Endothelial cell of umbilical vein (primary cell): ENCODE data around the gene ASGR1. TPM values are rescaled to one million over a fixed set of nuclear protein-coding genes. Genes with fewer than 3 reads are reported as not detected.

Experiments used
- BruUV-seq: library from RNA; stranded (reverse); fragments of 400-500 nt; replicated peaks from 2 replicates; lab custom pipeline; 2021; lab: Mats Ljungman, UMichigan
- CTCF ChIA-PET: fragments of 300-600, 350-600 bp; sonication (Branson Sonifier 250); formaldehyde crosslinking; loops from one replicate; lab custom pipeline; 2021; ENCODE audit warnings: antibody characterized with exemption, inconsistent platforms; lab: Charles Lee
- POLR2A ChIA-PET: fragments of 300-600, 350-600 bp; sonication (Branson Sonifier 250); formaldehyde crosslinking; loops from one replicate; lab custom pipeline; 2021; ENCODE audit warnings: antibody characterized with exemption, inconsistent platforms; lab: Charles Lee
- DNase-seq: peaks from one replicate; pipeline ENCODE4 v3.0.0-alpha.2; 2011; ENCODE audit warnings: low read depth, low spot score
- FAIRE-seq: peaks from 2 replicates; lab custom pipeline; 2011; peaks lifted over from hg19 to GRCh38; lab: Jason Lieb, UNC
- H2AFZ ChIP-seq: 2 replicates; pipeline ENCODE4 v1.6.0; 2012; ENCODE audit warnings: low read depth, low read length, control low read depth, inconsistent platforms
- H3K27ac ChIP-seq: 2 replicates; pipeline ENCODE4 v1.5.1; 2011; ENCODE audit warnings: low read depth, mild to moderate bottlenecking, control low read depth, low read length, moderate library complexity; ENCODE audit not compliant: insufficient read depth
- H3K27me3 ChIP-seq, 2 experiments: 2 replicates each; pipeline versions ENCODE4 v1.6.0 to v1.6.1; 2011; ENCODE audit warnings: low read length in 2 of 2, mixed read lengths in 1 of 2; ENCODE audit not compliant: control insufficient read depth in 2 of 2, insufficient read depth in 2 of 2
- H3K36me3 ChIP-seq, 2 experiments: 2 replicates in 1 of 2; 3 replicates in 1 of 2; pipeline ENCODE4 v1.5.1; 2011; ENCODE audit warnings: low read length in 2 of 2, mild to moderate bottlenecking in 1 of 2, moderate library complexity in 1 of 2; ENCODE audit not compliant: control insufficient read depth in 2 of 2, insufficient read depth in 2 of 2; ENCODE audit errors: extremely low read depth in 1 of 2
- H3K4me1 ChIP-seq: 3 replicates; pipeline ENCODE4 v1.5.1; 2011; ENCODE audit warnings: mild to moderate bottlenecking, low read length; ENCODE audit not compliant: control insufficient read depth, insufficient read depth; ENCODE audit errors: extremely low read depth
- H3K4me2 ChIP-seq: 2 replicates; pipeline ENCODE4 v1.6.1; 2011; ENCODE audit warnings: low read length, control low read depth, mixed read lengths; ENCODE audit not compliant: insufficient read depth
- H3K4me3 ChIP-seq, 3 experiments: fragments of 200-600 bp in 1 of 3; sonication (generic), shearing (Covaris generic) in 1 of 3; replicated peaks in 1 of 3; 2 replicates each; pipeline ENCODE4 v1.5.1; 2011 to 2016; ENCODE audit warnings: control low read depth in 3 of 3, low read length in 3 of 3, mild to moderate bottlenecking in 2 of 3, inconsistent platforms in 1 of 3, low read depth in 1 of 3, moderate library complexity in 1 of 3; ENCODE audit not compliant: insufficient read depth in 1 of 3
- H3K79me2 ChIP-seq: 2 replicates; pipeline ENCODE4 v1.6.0; 2012; ENCODE audit warnings: low read length, inconsistent platforms; ENCODE audit not compliant: control insufficient read depth, insufficient read depth
- H3K9ac ChIP-seq: replicated peaks from 2 replicates; pipeline ENCODE3; 2011; ENCODE audit warnings: low read length, control low read depth; ENCODE audit not compliant: insufficient read depth; ENCODE audit errors: extremely low read depth
- H3K9me1 ChIP-seq: replicated peaks from 3 replicates; pipeline ENCODE4 v1.6.0; 2011; ENCODE audit warnings: mild to moderate bottlenecking, low read length; ENCODE audit not compliant: control insufficient read depth, insufficient read depth; ENCODE audit errors: extremely low read depth
- H3K9me3 ChIP-seq: replicated peaks from 2 replicates; pipeline ENCODE4 v1.5.1; 2012; ENCODE audit warnings: low read length, inconsistent platforms; ENCODE audit not compliant: control insufficient read depth, insufficient read depth
- H4K20me1 ChIP-seq: replicated peaks from 2 replicates; pipeline ENCODE3; 2011; ENCODE audit warnings: mild to moderate bottlenecking, low read length; ENCODE audit not compliant: control insufficient read depth, insufficient read depth; ENCODE audit errors: extremely low read depth
- CTCF ChIP-seq, 2 donors: IDR thresholded peaks; 1 replicate in 1 of 2; 2 replicates in 1 of 2; pipeline ENCODE4 v1.5.1; 2011; ENCODE audit warnings: low read length in 2 of 2, mild to moderate bottlenecking in 2 of 2, moderate library complexity in 2 of 2, control low read depth in 1 of 2, inconsistent platforms in 1 of 2, low read depth in 1 of 2; ENCODE audit not compliant: insufficient read depth in 1 of 2; ENCODE audit errors: extremely low read depth in 1 of 2
- EZH2 ChIP-seq: IDR thresholded peaks from 2 replicates; pipeline ENCODE4 v1.6.1; 2012; ENCODE audit warnings: borderline replicate concordance, low read depth, mild to moderate bottlenecking, moderate library complexity, low read length, inconsistent platforms; ENCODE audit not compliant: severe bottlenecking
- FOS ChIP-seq: IDR thresholded peaks from 2 replicates; pipeline ENCODE4 v1.6.1; 2011; ENCODE audit warnings: mild to moderate bottlenecking, low read length, moderate library complexity, borderline replicate concordance; ENCODE audit not compliant: insufficient read depth
- GATA2 ChIP-seq: IDR thresholded peaks from 2 replicates; pipeline ENCODE4 v1.7.0; 2011; ENCODE audit warnings: low read depth, mild to moderate bottlenecking, moderate library complexity, mixed read lengths, low read length; ENCODE audit not compliant: insufficient read length, insufficient read depth
- JUN ChIP-seq: IDR thresholded peaks from 2 replicates; pipeline ENCODE4 v1.6.1; 2011; ENCODE audit warnings: borderline replicate concordance, low read depth; ENCODE audit not compliant: insufficient read length, insufficient read depth
- MAX ChIP-seq: IDR thresholded peaks from 2 replicates; pipeline ENCODE4 v1.6.1; 2011; ENCODE audit not compliant: insufficient read depth, insufficient read length
- MYC ChIP-seq: IDR thresholded peaks from one replicate; pipeline ENCODE4 v1.6.1; 2011; ENCODE audit warnings: mild to moderate bottlenecking, low read depth, low read length
- POLR2A ChIP-seq: IDR thresholded peaks from 2 replicates; pipeline ENCODE4 v1.6.1; 2012; ENCODE audit warnings: low read depth, mild to moderate bottlenecking, control low read depth, low read length
- POLR2AphosphoS5 ChIP-seq: IDR thresholded peaks from 2 replicates; pipeline ENCODE4 v1.6.1; 2012; ENCODE audit warnings: low read depth, mild to moderate bottlenecking, control low read depth, low read length, moderate library complexity; ENCODE audit not compliant: insufficient read depth
- dilution Hi-C: fragments of 300-500 bp; cut with MboI; formaldehyde crosslinking; loops from one replicate; pipeline ENCODE4 v1.15.0; 2019; ENCODE audit warnings: low sequenced_read_pairs; ENCODE audit not compliant: extremely low pct_ligation_motif_present
- intact Hi-C: fragments of 100-400 bp; cut with micrococcal nuclease; formaldehyde crosslinking; loops from one replicate; pipeline ENCODE4 v1.10.0; 2022
- polyA plus RNA-seq, 4 experiments: library from polyadenylated mRNA; depleted of rRNA in 3 of 4; stranded (reverse) in 3 of 4; unstranded in 1 of 4; fragments of >200 nt; gene quantifications; 2 replicates each; pipeline versions ENCODE4 v1.2.1 to v1.2.3, GENCODE V29; 2011 to 2012; ENCODE audit warnings: missing spikeins in 1 of 4
- total RNA-seq: library from RNA; stranded (reverse); gene quantifications from 2 replicates; pipeline ENCODE4 v1.2.3, GENCODE V29; 2021

Gene ASGR1
- total and polyA plus RNA-seq, 2 donors (not counting 3 experiments of a cell fraction or from before 2014, with no cell fraction given): 10.2 to 12.5 TPM

GRCh38 chr17:7190276-7190917 is 11.2 kb upstream of the ASGR1 start:
- POLR2A ChIA-PET: no interaction called here

More at GRCh38 chr17:7190276-7190917, 11.2 kb upstream of the ASGR1 start:
- DNase-seq: no peak
- Histone ChIP-seq H3K79me2 (no peaks in the 10 kb centered on the region), H3K4me3 (no peak overlapping the region), H3K9ac (no peak overlapping the region), H3K36me3 (peaks cover 0 to 20% of the 10 kb centered on the region in 2 experiments), H3K9me1 (no peaks in the 10 kb centered on the region), H3K27ac (no peak overlapping the region), H3K4me1 (no peaks in the 10 kb centered on the region), H2AFZ (no peak overlapping the region), H3K27me3 (no peaks in the 10 kb centered on the region), H3K9me3 (no peaks in the 10 kb centered on the region), H4K20me1 (no peaks in the 10 kb centered on the region), H3K4me2 (no peak overlapping the region)
- FAIRE-seq: no peak
- BruUV-seq: no TSS peak
- intact Hi-C loops: no loop called here
- TF ChIP-seq MAX: no peak
- no peak for TF ChIP-seq FOS
- no peak for TF ChIP-seq MYC
- TF ChIP-seq POLR2A: no peak
- no peak for TF ChIP-seq JUN
- no peak for TF ChIP-seq POLR2AphosphoS5
- TF ChIP-seq GATA2: no peak
- no peak for TF ChIP-seq CTCF (IDR thresholded peaks at IDR 0.05; ENCODE audit: extremely low read depth in 1 of 2, insufficient read depth in 1 of 2, low read depth in 1 of 2, low read length in 2 of 2)
- TF ChIP-seq EZH2: no peak
- CTCF ChIA-PET: interaction anchor here (0.7 kb wide), 1 partner anchor 371 kb away, joined by 3 read pairs; no protein-coding TSS in a partner anchor
- dilution Hi-C loops: no loop called here
